Neural cell (in vitro differentiated cells): ENCODE data around the gene GABPB1.
"Not testable (repeated sequence)": the region's sequence is repeated elsewhere in the genome, so short reads cannot be mapped to it uniquely, and the experiment has no call there.

Experiments
- REST ChIP-seq: IDR thresholded peaks from 2 replicates; pipeline ENCODE4 v1.6.1; 2012; ENCODE audit warnings: borderline replicate concordance
- SMC3 ChIP-seq: fragments of 450-650 bp; conservative IDR thresholded peaks from 2 replicates; pipeline ENCODE4 v1.6.1; 2014; ENCODE audit warnings: antibody characterized with exemption, mild to moderate bottlenecking, moderate library complexity; ENCODE audit not compliant: poor library complexity

GRCh38 chr15:50382408-50382807 is 27.4 kb upstream of the GABPB1 start:
- not testable (repeated sequence) for TF ChIP-seq SMC3, REST
